HG02938 (cell line): ENCODE measurements around the gene ANKRD55.
"Not testable (repeated sequence)": the region's sequence is repeated elsewhere in the genome, so short reads cannot be mapped to it uniquely, and the experiment has no call there.

Experiments
- ATAC-seq: cut with Tn5 transposase; IDR thresholded peaks from one replicate; pipeline ENCODE4 v1.9.1; 2021; ENCODE audit warnings: mild to moderate bottlenecking, moderate library complexity; ENCODE audit not compliant: unreplicated experiment

ANKRD55 gene

GRCh38 chr5:56233230-56233629, at the start of gene ANKRD55:
Gene ANKRD55, minus strand, starts transcription at chr5:56233330. Its CDS starts 417 bp downstream, at chr5:56232913.
- ATAC-seq = no peak

- no peak for ATAC-seq
Measured at GRCh38 chr5:56282216-56282615, 49.1 kb upstream of the ANKRD55 start.

- ATAC-seq = no peak
Measured at GRCh38 chr5:56281489-56282165, 48.5 kb upstream of the ANKRD55 start.

- no peak for ATAC-seq
Measured at GRCh38 chr5:56279979-56280378, 46.8 kb upstream of the ANKRD55 start.

- ATAC-seq = no peak
Measured at GRCh38 chr5:56279291-56279690, 46.2 kb upstream of the ANKRD55 start.

- no peak for ATAC-seq
Measured at GRCh38 chr5:56278335-56278753, 45.2 kb upstream of the ANKRD55 start.

GRCh38 chr5:56277573-56277972, 44.4 kb upstream of the ANKRD55 start:
- ATAC-seq = no peak

- ATAC-seq = no peak
Measured at GRCh38 chr5:56273376-56273955, 40.3 kb upstream of the ANKRD55 start.

- ATAC-seq = no peak
Measured at GRCh38 chr5:56272765-56273164, 39.6 kb upstream of the ANKRD55 start.

GRCh38 chr5:56270568-56271392, 37.6 kb upstream of the ANKRD55 start:
- ATAC-seq = peak; percentile 88

GRCh38 chr5:56270058-56270457, 36.9 kb upstream of the ANKRD55 start:
- ATAC-seq = no peak

- peak; percentile 61 for ATAC-seq
Measured at GRCh38 chr5:56269216-56269927, 36.2 kb upstream of the ANKRD55 start.

GRCh38 chr5:56268707-56269106, 35.6 kb upstream of the ANKRD55 start:
- ATAC-seq = not testable (repeated sequence)

- no peak for ATAC-seq
Measured at GRCh38 chr5:56267856-56268255, 34.7 kb upstream of the ANKRD55 start.

- ATAC-seq = no peak
Measured at GRCh38 chr5:56264417-56265025, 31.4 kb upstream of the ANKRD55 start.

- ATAC-seq = no peak
Measured at GRCh38 chr5:56262279-56262678, 29.1 kb upstream of the ANKRD55 start.

- no peak for ATAC-seq
Measured at GRCh38 chr5:56259002-56259511, 25.9 kb upstream of the ANKRD55 start.

GRCh38 chr5:56257763-56258529, 24.8 kb upstream of the ANKRD55 start:
- ATAC-seq = not testable (repeated sequence)

- no peak for ATAC-seq
Measured at GRCh38 chr5:56257010-56257409, 23.9 kb upstream of the ANKRD55 start.

GRCh38 chr5:56255502-56255901, 22.4 kb upstream of the ANKRD55 start:
- ATAC-seq = no peak
